HG03025 (cell line): ENCODE results near the gene NPVF.

Source experiments
- ATAC-seq: cut with Tn5 transposase; IDR thresholded peaks from one replicate; pipeline ENCODE4 v1.9.1; 2021; ENCODE audit warnings: mild to moderate bottlenecking, moderate library complexity; ENCODE audit not compliant: unreplicated experiment, low FRiP score

NPVF gene, protein sequence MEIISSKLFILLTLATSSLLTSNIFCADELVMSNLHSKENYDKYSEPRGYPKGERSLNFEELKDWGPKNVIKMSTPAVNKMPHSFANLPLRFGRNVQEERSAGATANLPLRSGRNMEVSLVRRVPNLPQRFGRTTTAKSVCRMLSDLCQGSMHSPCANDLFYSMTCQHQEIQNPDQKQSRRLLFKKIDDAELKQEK

DNA sequence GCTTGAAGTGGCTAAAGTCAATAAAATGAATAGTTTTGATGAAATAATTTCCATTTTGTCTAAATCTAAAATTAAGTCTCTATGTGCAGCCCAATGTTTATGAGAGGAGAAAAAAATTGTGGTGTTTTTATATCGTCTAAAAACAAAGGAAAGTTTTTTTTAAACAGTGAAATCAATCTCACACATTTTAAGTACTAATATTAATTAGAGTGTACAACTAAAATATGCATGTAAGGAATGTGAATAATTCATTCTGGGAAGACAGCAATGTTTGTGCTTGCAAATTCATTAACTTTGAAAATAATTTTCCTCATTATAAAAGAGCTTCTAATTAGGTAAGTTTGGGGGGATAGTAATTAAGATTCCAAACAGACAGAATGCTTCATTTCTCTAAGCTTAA is at the start of gene NPVF:
TSS of gene NPVF (minus strand) at position 101 of the 400 bp plus-strand sequence. CDS start at position 54, 47 bp downstream.
- ATAC-seq = no peak

DNA sequence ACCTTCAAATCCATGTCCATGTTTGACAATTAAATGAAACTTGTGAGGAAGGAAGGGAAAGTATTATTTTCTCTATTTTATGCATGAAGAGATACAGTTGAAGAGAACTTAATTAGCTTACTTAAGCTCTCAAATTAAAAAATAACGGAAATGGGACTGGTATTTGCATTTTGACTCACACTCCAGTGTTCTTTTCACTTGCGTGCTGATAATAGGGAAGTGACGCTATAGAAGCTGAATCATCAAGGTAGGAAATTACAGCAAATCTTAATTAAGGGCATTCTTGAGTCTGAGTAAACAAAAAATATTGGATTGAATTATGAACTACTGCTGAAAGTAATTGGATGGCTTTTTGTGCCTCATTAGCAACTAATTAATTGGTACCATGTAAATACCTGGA is 44.0 kb upstream of the NPVF start:
- ATAC-seq = no peak

DNA sequence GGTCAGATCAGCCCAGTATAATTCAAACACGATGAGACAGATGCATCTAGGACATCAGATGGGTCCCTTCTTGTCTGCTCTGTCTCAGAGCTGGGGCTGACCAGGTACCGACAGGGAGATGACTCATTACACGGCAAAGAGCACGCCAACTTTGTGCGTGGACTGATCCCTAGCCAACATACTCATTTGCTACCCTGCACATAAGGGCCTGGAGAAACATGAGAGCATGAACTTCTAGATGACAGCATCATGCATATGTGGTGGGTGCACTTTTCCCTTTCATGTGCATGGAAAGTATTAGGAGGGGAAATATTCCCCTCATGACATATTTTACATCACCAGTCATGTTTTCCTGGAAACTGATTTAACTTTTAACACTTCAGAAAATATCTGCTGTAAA is 35.1 kb upstream of the NPVF start:
- no peak for ATAC-seq

DNA sequence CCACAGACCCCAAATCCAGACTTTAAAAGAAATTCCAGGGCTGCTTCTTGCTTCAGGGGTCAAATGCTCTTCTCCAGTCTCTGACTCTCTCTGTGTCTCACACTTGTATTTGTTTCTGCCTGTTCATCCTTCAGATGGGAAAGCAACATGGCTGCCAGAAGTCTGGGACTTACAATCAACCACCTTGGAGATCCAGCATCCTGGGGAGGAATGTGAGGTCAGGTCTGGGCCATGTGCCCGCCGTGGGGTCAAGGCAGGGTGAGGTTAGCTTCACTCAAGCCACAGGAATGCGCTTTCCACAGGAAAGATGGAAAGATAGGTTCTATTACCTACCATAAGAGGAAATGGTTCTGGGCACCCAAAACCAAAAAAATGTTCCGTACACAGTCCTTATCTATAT is 34.3 kb upstream of the NPVF start:
- no peak for ATAC-seq

DNA sequence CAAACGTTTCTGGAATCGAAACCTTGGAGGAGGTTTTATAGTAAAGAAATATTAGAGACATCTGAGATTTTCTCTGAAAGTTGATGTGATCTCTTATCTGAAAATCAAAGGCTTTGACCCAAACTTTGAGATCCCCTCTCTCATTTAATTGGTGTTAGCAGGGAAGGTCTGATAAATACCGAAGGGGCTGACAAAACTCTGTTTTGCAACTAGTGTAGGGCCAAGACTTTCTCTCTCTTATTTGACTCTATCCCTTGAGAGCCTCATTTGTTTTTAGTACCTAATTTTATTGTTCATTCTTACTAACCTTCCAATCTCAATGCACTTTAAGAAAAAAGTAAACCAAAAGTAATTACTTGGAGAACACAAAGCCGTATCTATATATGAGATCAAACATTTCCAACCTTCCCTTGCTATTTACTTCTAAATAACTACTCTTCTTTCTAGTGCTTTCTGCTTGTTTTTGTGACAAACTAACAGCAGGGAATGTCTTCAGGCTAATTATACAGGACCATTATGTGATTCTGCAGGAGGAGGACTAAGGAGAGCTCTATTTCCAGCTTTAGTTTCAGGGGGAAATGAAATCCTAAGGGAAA is 33.4 kb upstream of the NPVF start:
- ATAC-seq = no peak

DNA sequence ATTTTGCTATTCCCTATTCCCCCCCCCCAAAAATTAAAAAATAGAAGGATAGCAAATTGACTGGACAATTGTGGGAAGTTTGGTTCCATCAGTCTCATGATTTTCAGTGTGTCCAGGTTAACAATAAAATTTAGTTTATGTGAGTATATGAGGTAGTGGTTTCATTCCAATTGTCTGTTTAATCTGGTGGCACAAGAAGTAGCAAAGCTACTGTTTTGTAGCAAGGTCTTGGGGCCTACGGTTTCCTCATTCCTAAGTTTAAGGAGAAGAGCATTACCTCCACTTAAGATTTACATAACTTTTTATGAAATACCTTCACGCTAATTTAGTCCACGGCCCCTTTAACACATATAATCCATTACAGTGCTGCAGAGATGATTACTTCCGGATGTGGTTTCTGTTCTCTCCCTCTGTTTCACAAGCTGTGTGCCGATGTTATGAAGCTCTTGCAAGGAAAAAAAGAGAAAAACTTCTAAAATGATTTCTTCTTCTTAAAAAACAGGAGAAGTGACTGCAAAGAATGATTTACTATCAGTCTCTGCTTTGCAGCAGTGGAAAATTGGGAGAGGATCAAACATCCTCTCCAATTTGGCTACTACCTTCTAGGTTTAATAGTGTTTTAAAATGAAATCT is 32.7 kb upstream of the NPVF start:
- ATAC-seq = no peak

DNA sequence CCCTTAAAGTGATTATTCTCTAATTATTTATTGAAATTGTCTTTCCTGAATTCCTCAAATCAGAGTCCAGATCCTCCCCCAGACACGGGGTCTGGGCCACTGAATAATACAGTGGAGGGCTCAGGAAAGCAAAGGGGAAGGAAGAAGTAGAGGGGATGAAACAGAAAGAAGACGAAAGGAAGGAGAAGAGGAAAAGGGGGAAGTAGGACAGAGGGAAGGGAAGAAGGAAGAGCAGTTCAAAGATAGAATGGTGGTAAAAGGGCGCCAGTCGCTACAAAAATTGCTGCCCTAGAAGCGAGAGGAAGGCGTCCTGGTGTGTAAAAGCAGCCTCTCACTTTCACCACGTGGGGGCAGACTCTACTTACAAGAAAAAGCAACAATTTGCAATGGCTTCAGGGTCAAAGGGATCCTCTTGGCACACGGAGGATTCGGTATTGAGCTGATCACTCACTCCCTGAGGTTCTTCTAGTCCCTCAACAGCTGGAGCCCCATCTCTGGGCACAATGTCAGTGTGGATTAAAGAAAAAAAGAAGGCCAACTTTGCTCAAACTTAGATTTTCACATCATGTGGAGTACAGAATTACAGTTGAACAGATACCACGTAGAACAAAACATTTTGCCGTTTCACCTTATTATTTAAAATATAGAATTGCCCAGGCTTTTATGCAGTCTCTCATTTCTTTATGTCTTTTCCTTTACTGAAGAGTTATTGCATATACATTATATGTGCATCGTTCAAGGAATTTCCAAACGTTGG is 31.4 kb upstream of the NPVF start:
- ATAC-seq = no peak

DNA sequence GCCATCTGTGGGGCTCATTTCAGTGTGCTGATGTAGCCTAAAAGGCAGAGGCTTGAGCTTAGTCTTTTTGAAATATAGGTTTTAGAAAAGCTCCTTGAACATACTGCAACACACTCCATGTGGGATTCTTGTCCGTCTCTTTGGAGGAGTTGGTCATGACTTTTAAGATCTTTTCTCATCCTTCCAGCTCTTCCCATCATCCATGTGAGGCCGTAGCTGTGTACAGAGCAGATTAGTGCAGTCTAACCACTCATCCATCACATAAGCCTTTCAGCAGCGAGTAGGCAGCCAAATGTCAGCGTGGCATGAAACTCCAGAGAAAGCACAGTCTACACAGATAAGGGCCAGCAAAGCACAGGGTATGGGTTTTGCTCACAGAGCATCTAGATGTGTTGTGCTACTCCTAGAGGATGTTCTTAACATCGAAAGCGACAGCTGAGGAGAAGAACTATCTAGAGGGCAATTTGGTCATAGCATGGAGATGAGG is 28.1 kb upstream of the NPVF start:
- no peak for ATAC-seq

DNA sequence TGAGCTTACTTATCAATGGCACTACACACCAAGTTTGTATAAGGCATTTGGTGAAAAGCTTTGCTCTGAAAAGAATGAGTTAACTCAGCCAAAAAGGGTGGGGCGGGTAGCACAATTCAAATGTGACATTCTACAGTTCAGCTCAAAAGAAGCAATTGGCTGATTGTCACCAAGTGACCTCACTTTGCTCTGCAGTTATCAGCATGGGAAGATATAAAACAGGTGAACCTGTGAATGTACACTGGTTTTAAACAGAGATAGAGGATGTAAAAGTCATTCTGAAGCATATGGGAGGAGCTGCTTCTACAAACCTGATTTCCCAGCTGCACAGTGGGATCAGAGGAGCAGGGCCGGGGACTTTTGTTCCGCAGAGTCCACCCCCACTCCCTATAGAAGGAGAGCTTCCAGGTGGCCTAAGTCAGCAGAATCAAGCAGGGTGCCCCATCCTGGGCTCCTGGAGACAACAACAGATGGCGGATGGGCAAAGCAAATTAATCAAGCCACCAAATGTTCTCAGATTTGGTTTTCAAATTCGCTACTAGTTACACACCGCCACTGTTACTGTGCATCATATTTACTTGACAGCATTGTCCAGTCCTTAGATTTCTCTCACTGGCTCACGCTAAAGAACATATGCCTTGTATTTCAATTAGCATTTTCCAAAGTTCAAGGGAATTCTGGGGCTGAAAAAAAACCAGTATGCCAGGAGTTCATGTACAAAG is 27.5 kb upstream of the NPVF start:
- ATAC-seq = no peak

DNA sequence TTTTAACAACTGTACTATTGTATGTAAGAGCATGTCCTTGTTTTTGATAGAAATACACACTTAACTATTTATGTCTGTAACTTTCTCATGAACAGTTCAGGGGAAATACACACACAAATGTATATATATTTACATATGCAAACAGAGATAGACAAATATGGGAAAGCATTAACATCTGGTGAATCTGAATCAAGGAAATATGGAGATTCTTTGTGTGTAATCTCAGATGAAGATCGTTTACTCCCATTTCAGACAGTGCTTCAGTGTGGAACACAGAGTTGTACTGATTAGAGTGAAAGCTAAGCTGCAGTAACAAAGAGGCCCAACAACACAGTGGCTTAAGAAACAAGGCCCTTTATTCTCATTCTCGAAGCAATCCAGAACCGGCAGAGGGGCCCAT is 26.3 kb upstream of the NPVF start:
- ATAC-seq = no peak

DNA sequence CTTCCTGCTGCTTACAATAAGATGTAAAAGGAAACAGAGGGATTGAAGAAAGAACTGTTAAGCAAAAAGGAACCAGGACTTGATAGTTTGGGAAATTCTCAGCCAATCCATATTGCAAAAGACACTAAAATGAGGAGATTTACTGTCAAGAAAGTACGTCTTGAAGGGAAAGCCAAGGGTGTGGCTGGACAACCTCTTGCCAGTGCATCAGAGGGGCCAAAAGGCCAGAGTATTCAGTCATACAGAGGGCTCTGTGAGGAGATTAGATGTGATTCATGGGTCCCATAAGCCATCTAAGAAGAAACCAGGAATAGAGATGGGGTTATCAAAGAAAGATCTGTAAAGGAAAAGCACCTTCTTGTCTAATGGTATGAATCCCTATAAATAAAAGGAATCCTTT is 25.4 kb upstream of the NPVF start:
- ATAC-seq = no peak

DNA sequence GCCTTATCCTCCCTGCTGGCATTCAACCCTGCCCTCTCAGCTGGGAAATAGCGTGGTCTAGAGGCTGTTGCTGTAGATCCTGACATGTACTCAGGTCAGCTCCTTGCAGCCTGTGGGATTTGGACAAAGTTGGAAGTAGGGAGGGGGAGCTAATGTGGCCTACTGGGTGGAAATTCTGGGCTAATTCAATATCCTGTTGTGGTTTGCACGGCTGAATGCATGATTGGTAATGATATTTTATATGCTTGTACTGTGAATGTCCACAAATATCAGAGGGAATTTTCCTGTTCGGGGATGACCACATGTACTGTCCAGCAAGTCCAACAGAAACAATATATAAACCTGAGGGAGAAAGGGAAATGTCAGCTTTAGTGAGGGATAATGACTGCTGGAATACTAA is 22.1 kb upstream of the NPVF start:
- no peak for ATAC-seq

DNA sequence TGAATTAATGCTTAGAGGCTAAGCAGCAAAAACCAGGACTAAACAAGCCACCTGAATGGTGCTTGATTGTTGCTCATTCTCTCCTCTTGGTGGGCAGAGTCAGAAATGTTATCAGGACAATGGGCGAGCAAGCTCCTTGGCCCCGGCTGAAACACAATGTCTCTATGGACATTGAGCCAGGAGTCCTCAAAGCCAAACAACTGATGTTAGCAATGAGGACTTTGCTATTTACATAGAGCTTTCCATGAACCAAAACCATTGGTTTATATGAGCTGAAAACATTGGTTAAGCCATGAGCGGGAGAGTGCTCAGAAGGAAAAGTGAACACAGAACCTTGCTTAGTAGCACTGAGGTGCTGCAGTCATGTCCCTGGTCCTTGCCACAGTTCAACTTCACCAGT is 21.5 kb upstream of the NPVF start:
- no peak for ATAC-seq

DNA sequence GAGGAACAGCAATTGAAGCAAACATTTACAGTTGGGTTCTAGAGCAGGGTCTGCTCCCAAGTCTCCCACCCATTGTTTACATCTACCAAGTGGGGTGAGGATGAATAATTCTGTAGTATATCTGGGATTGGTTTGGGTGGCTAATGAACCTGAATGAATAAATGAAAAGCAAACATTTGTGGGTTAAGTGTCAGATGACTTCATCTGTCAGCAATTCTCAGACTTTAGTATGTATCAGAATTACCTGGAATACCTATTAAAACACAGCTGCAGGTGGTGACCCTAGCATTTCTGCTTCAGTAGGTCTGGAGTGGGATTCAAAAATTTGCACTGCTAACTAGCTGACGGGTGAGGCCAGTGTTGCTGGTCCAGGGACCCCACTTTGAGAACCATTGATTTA is 18.0 kb upstream of the NPVF start:
- ATAC-seq = no peak

DNA sequence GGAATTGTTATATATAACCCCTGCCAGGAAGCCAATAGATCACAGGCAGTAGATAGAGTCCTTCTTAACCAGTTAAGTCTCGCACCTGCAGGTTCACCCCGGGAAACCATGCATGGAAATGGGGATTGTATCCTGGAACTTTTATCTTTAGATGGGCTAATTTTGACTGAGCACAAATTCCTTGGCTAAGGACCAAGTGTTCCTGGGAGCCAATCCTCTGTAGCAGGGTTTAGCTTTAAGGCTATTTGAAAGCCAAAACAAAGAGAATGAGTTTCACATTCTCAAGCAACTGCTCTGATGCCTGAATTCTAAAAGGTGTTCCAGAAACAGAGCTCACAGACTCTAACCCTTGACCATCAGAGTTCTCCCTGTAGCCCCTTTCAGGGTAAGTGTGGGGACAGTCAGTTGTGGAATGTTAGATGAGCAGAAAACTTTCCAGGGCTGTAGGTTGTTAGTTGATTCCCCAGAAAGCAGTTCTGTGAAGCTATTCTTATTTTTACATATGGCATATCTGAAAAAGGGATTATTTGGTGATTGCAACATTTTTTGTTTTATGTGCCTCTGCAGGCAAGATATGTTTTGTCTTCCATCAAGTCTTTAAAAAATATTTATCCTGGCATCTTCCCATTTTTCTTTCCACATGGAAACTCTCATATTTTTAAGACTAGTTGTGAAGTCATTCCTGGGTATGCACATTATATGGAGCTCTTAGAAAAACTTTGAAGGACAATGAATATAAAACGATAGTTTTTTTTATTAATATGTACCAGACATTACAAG is 16.2 kb upstream of the NPVF start:
- no peak for ATAC-seq

DNA sequence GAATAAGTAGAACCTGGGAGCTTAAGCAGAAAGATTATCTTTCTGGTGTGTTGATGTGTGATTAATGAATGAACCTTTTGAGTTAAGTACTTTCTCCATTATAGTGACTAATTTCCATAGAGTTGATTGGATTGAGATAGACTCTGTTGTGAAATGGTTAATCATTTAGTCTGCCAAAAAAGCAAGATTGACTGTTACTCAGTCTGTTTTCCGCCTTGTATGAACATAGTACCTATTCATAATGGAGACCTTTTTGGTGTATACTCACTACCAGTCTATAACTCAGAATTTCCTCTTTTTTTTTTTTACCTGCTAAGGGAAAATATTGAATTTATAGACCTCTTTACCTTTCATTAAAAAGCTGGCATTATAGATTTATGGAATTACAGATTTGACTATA is 14.4 kb upstream of the NPVF start:
- ATAC-seq = no peak

DNA sequence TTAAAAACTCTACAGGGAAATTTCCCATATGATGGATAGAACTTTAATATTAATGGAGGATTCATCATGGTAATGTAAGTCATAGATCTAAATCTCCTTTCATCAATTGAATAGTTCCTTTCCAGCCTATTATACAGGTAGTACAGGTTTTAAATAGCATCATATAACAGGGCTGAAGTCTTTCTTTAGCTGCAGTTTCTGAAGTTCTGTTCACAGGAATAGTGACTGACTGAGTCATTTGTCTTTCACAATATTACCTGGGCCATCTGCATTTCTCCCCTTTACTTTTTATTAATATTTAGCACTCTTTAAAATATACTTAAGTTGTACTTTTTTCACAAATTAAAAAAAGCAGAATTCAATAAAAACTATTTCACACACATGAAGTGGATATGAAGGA is 12.6 kb upstream of the NPVF start:
- no peak for ATAC-seq

DNA sequence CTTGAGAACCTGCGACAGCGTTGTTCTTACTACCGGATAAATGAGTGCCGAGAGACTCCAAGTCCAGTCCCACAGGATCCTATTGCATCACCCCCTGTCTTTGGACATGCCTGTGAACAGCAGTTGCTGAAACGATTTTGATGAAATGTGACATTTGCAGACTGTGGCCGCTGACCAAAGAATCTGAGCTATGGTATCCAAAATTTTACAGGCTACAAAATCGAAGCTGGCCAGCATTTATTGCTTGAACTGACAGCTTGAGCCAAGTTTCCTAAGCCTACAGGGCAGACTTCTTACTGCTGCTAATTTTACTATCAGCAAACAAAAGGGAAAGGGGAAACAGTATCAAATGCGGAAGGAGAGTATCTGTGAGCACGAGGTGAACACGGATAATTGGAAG is 12.1 kb upstream of the NPVF start:
- no peak for ATAC-seq

DNA sequence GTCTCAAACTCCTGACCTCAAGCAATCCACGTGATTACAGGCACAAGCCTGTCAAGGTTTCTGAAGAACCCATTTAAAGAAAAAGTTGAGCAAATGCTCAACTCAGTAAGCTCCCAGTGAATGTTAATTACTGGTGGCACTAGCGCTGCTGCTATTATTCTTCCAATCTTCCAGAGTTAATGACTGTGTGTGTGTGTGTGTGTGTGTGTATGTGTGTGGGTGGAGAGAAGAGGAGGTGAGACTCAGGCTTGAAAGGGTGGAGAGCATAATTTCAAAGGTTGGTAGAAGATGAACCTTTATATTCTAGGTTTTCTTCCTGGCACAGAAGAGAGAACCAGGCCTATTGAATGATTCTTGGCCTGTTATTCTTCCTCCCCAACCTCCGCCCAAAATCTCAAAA is 11.6 kb upstream of the NPVF start:
- ATAC-seq = no peak

DNA sequence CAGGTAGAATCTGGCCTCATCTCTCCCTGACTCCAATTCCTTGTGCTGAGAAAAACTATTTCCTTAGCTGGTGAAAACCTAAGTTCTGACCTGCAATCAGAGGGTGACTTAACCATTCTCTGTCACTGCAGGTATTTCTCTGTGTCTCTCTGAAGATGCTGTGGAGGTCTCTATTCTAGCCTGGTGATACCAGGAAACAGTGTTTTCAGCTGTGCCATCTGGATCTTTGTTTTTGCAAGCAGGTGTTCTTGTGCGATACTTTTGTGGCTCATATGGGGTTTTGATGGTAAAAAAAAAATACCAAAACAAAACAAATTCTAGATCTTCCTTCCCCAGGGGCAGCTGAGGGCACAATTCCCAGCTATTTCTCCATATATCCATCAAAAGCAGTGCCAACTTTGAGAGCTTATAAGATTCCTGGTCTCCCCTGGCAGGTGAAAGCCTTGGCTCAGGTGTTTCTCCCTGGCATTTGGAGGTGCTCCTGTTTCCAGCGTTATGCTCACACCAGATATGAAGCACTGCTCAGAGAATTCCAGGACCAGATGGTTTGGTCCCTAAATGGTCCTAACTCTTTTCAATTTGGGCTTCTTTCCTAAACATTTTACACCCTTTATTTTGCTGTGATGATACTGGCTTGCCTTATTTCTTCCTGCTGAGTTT is 9.9 kb upstream of the NPVF start:
- no peak for ATAC-seq
